K562 (cell line): ENCODE results near the gene QRICH1. TPM values are rescaled to one million over a fixed set of nuclear protein-coding genes. Genes with fewer than 3 reads are reported as not detected.

Source experiments
- CEBPB ChIP-seq: fragments of 450-650 bp; IDR thresholded peaks from 2 replicates; pipeline ENCODE4 v1.6.1; 2016; ENCODE audit warnings: missing genetic modification characterization, missing compliant biosample characterization
- DACH1 ChIP-seq: fragments of 450-650 bp; IDR thresholded peaks from 2 replicates; pipeline ENCODE4 v1.6.1; 2018; ENCODE audit not compliant: partially characterized antibody
- JUND ChIP-seq, 2 experiments: IDR thresholded peaks; 2 replicates in 1 of 2; 3 replicates in 1 of 2; pipeline ENCODE4 v1.6.1; 2011; ENCODE audit warnings: borderline replicate concordance in 2 of 2, low read depth in 2 of 2, low read length in 2 of 2, improper control_type of control experiment in 1 of 2, missing biosample characterization in 1 of 2, missing genetic modification characterization in 1 of 2, missing genetic modification reagents in 1 of 2
- MAFG ChIP-seq: fragments of 450-650 bp; conservative IDR thresholded peaks from 2 replicates; pipeline ENCODE4 v1.6.1; 2016; ENCODE audit warnings: missing genetic modification characterization, missing compliant biosample characterization
- NELFE ChIP-seq: IDR thresholded peaks from 2 replicates; pipeline ENCODE4 v1.6.1; 2011; ENCODE audit warnings: mild to moderate bottlenecking; ENCODE audit not compliant: insufficient read depth, insufficient read length
- NFIX ChIP-seq: fragments of 250-450 bp; sonication (Bioruptor Pico); IDR thresholded peaks from 2 replicates; pipeline ENCODE4 v1.4.0; 2020; ENCODE audit warnings: low read depth, mild to moderate bottlenecking, moderate library complexity
- SRSF9 ChIP-seq: fragments of 200-400 bp; formaldehyde crosslinking; IDR thresholded peaks from 2 replicates; pipeline ENCODE4 v1.6.1; 2017; ENCODE audit warnings: low read depth, low read length, borderline replicate concordance
- TAF9B ChIP-seq: fragments of 450-650 bp; IDR thresholded peaks from 2 replicates; pipeline ENCODE4 v1.6.1; 2018; ENCODE audit warnings: mild to moderate bottlenecking; ENCODE audit not compliant: partially characterized antibody
- U2AF2 ChIP-seq: fragments of 200-400 bp; formaldehyde crosslinking; optimal IDR thresholded peaks from 2 replicates; pipeline ENCODE3; 2017; ENCODE audit warnings: low read depth, mild to moderate bottlenecking, low read length
- ZBTB1 ChIP-seq: sonication (generic); formaldehyde crosslinking; IDR thresholded peaks from 2 replicates; pipeline ENCODE4 v1.8.1; 2023; ENCODE audit warnings: missing genetic modification reagents, low read depth, mild to moderate bottlenecking, borderline replicate concordance
- ZBTB7A ChIP-seq: IDR thresholded peaks from 2 replicates; pipeline ENCODE4 v1.6.1; 2011; ENCODE audit warnings: low read depth, mild to moderate bottlenecking, low read length, moderate library complexity, borderline replicate concordance; ENCODE audit not compliant: control insufficient read depth
- ZNF121 ChIP-seq: sonication (generic); formaldehyde crosslinking; conservative IDR thresholded peaks from 2 replicates; pipeline ENCODE4 v1.8.0; 2022; ENCODE audit warnings: missing genetic modification reagents
- polyA plus RNA-seq, 8 experiments: library from polyadenylated mRNA; depleted of rRNA in 4 of 8; stranded (reverse) in 5 of 8; unstranded in 3 of 8; fragments of >200 nt; fragmentation: Nextera tagmentation in 2 of 8; fragmentation: Illumina TruSeq in 1 of 8; extraction: Ambion mirVana in 2 of 8; extraction: Trizol in 1 of 8; gene quantifications; 2 replicates each; pipeline versions ENCODE4 v1.2.1 to v1.2.3, GENCODE V29; 2011 to 2014; ENCODE audit warnings: inconsistent platforms in 1 of 8, missing spikeins in 1 of 8
- total RNA-seq, 7 experiments: library from RNA; depleted of rRNA in 6 of 7; stranded (reverse); fragments of >200 nt in 6 of 7; fragmentation: Illumina TruSeq in 2 of 7; extraction: Trizol in 2 of 7; gene quantifications; 2 replicates each; pipeline versions ENCODE4 v1.2.1 to v1.2.3, GENCODE V29; 2011 to 2021; ENCODE audit warnings: low replicate concordance in 1 of 7
- TF ChIP-seq, protein P1 (sequence below), 2 experiments: fragments of 450-650 bp in 1 of 2; sonication (generic) in 1 of 2; formaldehyde crosslinking in 1 of 2; IDR thresholded peaks; 2 replicates each; pipeline versions ENCODE4 v1.7.1 to v1.9.0; 2016 to 2022; ENCODE audit warnings: inconsistent platforms in 1 of 2, mild to moderate bottlenecking in 1 of 2, missing genetic modification reagents in 1 of 2
- TF ChIP-seq, protein P2 (sequence below), 2 experiments: fragments of 450-650 bp in 1 of 2; sonication (generic) in 1 of 2; formaldehyde crosslinking in 1 of 2; IDR thresholded peaks in 1 of 2; conservative IDR thresholded peaks in 1 of 2; 2 replicates each; pipeline versions ENCODE4 v1.6.1 to v1.8.1; 2016 to 2023; ENCODE audit warnings: mild to moderate bottlenecking in 2 of 2, moderate library complexity in 2 of 2, inconsistent platforms in 1 of 2, missing genetic modification reagents in 1 of 2

QRICH1 gene
- total and polyA plus RNA-seq, 9 of the 15 experiments (the other 6 are each of a cell fraction or from before 2014, with no cell fraction given) = 20.1 to 99.2 (median 56.7) TPM

- TF ChIP-seq, protein P1, sequence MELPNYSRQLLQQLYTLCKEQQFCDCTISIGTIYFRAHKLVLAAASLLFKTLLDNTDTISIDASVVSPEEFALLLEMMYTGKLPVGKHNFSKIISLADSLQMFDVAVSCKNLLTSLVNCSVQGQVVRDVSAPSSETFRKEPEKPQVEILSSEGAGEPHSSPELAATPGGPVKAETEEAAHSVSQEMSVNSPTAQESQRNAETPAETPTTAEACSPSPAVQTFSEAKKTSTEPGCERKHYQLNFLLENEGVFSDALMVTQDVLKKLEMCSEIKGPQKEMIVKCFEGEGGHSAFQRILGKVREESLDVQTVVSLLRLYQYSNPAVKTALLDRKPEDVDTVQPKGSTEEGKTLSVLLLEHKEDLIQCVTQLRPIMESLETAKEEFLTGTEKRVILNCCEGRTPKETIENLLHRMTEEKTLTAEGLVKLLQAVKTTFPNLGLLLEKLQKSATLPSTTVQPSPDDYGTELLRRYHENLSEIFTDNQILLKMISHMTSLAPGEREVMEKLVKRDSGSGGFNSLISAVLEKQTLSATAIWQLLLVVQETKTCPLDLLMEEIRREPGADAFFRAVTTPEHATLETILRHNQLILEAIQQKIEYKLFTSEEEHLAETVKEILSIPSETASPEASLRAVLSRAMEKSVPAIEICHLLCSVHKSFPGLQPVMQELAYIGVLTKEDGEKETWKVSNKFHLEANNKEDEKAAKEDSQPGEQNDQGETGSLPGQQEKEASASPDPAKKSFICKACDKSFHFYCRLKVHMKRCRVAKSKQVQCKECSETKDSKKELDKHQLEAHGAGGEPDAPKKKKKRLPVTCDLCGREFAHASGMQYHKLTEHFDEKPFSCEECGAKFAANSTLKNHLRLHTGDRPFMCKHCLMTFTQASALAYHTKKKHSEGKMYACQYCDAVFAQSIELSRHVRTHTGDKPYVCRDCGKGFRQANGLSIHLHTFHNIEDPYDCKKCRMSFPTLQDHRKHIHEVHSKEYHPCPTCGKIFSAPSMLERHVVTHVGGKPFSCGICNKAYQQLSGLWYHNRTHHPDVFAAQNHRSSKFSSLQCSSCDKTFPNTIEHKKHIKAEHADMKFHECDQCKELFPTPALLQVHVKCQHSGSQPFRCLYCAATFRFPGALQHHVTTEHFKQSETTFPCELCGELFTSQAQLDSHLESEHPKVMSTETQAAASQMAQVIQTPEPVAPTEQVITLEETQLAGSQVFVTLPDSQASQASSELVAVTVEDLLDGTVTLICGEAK (IDR thresholded peaks at IDR 0.05) = no peak
- TF ChIP-seq, protein P1 (CRISPR knock-in tag; IDR thresholded peaks at IDR 0.05) = no peak
- TF ChIP-seq NFIX (CRISPR knock-in tag) (no peak), DACH1 (no peak), ZBTB7A (peak; percentile 28; the same call in 1 of the 2 replicates), SRSF9 (no peak), JUND (IDR thresholded peaks at IDR 0.05; ENCODE audit: borderline replicate concordance, low read depth, low read length) (peak; percentile 85), JUND (tag; IDR thresholded peaks at IDR 0.05; ENCODE audit: borderline replicate concordance, low read depth, low read length) (peak; percentile 65; the same call in 1 of the 3 replicates), NELFE (no peak), TAF9B (no peak), U2AF2 (no peak), ZNF121 (CRISPR knock-in tag) (no peak), MAFG (tag) (no peak), ZBTB1 (no peak), CEBPB (tag) (peak; percentile 88)
- TF ChIP-seq, protein P2, sequence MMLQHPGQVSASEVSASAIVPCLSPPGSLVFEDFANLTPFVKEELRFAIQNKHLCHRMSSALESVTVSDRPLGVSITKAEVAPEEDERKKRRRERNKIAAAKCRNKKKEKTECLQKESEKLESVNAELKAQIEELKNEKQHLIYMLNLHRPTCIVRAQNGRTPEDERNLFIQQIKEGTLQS (IDR thresholded peaks at IDR 0.05) = peak; percentile 91
- TF ChIP-seq, protein P2 (CRISPR knock-in tag; conservative IDR thresholded peaks at IDR 0.05) = 0 out of 2 replicates have a peak, but pooled peaks have one; percentile 25
Observed at GRCh38 chr3:49028673-49029562, 65.0 kb downstream of the QRICH1 start, which contains the start of gene IMPDH2 (continued).
